Astrocyte (in vitro differentiated cells and primary cell): ENCODE results near the gene ERN1.

Experiments used
- CTCF ChIP-seq: IDR thresholded peaks from 2 replicates; pipeline ENCODE4 v1.5.1; 2011; ENCODE audit warnings: low read depth, mild to moderate bottlenecking, inconsistent platforms, low read length, moderate library complexity; ENCODE audit not compliant: insufficient read depth
- EZH2 ChIP-seq: IDR thresholded peaks from 2 replicates; pipeline ENCODE4 v1.6.1; 2012; ENCODE audit warnings: mild to moderate bottlenecking, low read length, inconsistent platforms; ENCODE audit not compliant: insufficient read depth

DNA sequence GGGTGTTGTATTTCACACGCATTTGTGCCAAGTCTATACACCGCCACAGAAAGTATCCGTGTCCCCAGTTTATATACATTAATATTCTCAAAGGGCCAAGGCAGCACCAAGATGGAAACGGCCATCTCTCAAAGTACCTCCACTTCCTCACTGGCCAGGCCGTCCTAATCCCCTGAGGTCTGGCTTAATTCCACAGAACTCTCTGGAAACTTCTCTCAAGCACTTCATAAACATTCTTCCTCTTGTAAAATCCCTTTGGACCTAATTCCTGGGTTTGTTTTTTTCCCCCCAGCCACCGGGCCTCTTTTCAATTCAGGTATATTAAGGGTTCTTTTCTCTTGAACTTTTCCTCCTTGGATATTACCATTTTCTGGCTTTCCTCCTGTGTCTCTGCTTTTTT is 5.1 kb upstream of the ERN1 start:
- no peak for TF ChIP-seq CTCF
- no peak for TF ChIP-seq EZH2
